Body of pancreas (tissue), 4 donors: ENCODE measurements around the gene ZNF804B.

Source experiments
- POLR2A ChIP-seq, 3 donors: fragments of 450-650 bp; IDR thresholded peaks; one replicate each; pipeline ENCODE4 v1.6.1; 2016; ENCODE audit warnings: antibody characterized with exemption in 3 of 3, mild to moderate bottlenecking in 2 of 3
- TF ChIP-seq, protein P1 (sequence below), 7 experiments: fragments of 450-650 bp in 4 of 7; fragments of 200-600 bp in 3 of 7; sonication (generic) in 3 of 7; IDR thresholded peaks; one replicate each; pipeline ENCODE4 v1.5.1; 2016 to 2019; ENCODE audit warnings: antibody characterized with exemption in 7 of 7

- TF ChIP-seq, protein P1, sequence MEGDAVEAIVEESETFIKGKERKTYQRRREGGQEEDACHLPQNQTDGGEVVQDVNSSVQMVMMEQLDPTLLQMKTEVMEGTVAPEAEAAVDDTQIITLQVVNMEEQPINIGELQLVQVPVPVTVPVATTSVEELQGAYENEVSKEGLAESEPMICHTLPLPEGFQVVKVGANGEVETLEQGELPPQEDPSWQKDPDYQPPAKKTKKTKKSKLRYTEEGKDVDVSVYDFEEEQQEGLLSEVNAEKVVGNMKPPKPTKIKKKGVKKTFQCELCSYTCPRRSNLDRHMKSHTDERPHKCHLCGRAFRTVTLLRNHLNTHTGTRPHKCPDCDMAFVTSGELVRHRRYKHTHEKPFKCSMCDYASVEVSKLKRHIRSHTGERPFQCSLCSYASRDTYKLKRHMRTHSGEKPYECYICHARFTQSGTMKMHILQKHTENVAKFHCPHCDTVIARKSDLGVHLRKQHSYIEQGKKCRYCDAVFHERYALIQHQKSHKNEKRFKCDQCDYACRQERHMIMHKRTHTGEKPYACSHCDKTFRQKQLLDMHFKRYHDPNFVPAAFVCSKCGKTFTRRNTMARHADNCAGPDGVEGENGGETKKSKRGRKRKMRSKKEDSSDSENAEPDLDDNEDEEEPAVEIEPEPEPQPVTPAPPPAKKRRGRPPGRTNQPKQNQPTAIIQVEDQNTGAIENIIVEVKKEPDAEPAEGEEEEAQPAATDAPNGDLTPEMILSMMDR (IDR thresholded peaks at IDR 0.05), result no peak
- no peak for TF ChIP-seq POLR2A (IDR thresholded peaks at IDR 0.05)
Measured at GRCh38 chr7:89104748-89105685, 345.5 kb downstream of the ZNF804B start.
